GM19023 (cell line): ENCODE results near the gene RNF128.
"Not testable (repeated sequence)": the region's sequence is repeated elsewhere in the genome, so short reads cannot be mapped to it uniquely, and the experiment has no call there.

ENCODE experiments used
- ATAC-seq: cut with Tn5 transposase; IDR thresholded peaks from one replicate; pipeline ENCODE4 v1.9.1; 2021; ENCODE audit warnings: mild to moderate bottlenecking, moderate library complexity; ENCODE audit not compliant: unreplicated experiment

Gene RNF128

DNA sequence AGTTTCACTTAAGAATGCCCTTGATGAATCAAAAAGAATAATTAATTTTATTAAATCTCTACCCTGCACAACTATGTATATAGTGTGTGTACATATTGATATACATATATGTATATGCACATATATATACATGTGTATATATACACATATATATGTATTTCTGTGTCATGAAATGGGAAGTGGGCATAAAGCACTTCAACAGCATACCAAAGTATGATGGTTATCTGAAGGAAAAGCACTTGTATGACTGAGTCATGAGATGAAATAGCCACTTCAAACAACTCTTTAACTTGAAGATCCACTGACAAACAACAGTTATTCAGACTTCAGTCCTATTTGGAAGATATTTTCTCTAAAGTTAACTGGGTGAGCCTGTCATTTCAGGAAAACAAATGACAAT, 16.3 kb downstream of the RNF128 start:
- ATAC-seq = no peak

DNA sequence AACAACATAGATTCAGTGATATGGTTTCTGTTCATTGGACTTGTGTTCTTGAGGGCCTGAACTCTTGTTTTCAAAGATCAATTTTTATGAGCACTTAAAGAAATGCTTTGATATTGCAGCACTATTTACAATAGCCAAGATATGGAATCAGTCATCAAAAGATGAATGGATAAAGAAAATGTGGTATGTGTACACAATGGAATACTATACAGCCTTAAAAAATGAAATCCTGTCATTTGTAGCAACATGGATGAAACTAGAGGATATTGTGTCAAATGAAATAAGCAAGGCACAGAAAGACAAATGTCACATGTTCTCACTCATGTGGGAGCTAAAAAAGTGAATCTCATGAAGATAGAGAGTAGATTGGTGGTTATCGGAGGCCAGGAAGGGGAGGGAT, 21.9 kb downstream of the RNF128 start:
- ATAC-seq = no peak

DNA sequence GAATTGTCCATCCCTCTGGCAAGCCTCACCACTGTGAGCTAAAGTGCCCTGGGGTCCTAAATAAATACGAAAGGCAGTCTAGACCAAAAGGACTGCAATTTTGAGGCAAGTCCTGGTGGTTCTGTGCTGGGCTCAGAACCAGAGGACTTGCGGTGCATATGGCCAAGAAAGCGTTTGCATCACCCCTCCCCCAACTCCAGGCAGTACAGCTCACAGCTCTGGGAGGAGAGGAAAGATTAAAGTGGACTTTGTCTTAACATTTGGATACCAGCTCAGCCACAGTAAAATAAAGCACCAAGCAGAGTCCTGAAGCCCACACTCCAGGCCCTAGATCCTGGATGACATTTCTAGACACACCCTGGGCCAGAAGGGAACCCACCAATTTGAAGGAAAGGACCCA, 24.9 kb downstream of the RNF128 start:
- no peak for ATAC-seq

DNA sequence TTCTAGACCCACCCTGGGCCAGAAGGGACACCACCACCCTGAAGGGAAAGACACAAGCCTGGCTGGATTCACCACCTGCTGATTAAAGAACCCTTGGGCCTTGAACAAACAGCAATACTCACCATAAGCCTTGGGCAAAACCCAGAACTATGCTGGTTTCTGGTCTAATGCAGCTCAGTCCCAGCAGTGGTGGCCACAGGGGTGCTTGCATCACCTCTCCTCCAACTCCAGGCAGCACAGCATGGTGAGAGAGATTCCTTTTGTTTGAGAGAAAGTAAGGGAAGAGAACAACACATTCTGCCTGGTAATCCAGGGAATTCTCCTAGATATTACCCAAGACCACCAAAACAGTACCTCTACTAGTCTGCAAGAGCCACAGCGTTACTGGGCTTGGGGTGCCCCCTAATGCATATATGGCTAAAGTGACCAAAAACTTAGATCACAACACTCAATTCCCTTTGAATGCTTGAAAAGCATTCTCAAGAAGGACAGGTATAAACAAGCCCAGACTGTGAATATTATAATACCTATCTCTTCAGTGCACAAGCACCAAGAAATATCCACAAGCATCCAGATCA, 25.7 kb downstream of the RNF128 start:
- ATAC-seq = no peak

DNA sequence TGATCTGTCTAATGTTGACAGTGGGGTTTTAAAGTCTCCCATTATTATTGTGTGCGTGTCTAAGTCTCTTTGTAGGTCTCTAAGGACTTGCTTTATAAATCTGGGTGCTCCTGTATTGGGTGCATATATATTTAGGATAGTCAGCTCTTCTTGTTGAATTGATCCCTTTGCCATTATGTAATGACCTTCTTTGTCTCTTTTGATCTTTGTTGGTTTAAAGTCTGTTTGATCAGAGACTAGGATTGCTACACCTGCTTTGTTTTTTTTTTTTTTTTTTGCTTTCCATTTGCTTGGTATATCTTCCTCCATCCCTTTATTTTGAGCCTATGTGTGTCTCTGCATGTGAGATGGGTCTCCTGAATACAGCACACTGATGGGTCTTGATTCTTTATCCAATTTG, 42.8 kb downstream of the RNF128 start:
- not testable (repeated sequence) for ATAC-seq

DNA sequence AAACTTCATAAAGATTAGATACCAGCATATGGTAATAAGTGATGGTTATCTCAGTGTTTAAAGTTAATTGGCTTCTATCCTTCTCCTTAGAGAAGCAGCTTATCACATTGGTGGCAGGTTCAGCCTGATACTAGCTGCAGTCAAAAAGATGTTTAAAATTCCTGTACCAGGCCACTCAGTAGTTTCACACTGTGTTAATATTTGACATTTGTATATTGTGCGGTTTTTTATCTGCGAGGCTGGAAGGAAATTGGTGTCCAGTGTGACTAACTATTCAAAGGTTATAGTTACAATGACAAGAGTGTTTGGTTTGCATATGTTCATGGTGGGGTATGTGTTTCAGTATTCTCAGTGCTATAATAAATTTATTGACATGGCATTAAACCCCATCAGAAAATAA, 48.5 kb downstream of the RNF128 start:
- ATAC-seq = no peak

DNA sequence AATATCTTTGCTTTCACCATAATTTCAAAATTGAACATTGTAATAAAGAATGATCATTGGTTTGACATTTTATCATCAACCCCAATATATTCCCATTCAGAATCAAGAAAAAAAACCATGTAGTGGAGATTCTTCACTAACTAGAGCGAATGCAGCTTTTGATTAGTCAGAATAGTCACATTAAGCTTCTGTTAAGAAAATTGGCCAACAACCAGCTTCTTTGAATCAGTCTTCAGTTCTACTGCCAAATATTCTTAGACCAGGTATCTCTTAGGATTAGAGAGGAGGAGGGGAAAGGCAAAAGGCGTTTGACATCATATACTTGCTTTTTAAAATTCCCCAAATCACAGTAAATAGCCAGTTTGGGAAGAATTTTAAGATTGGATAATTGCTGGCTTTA, 53.8 kb downstream of the RNF128 start:
- ATAC-seq = no peak

DNA sequence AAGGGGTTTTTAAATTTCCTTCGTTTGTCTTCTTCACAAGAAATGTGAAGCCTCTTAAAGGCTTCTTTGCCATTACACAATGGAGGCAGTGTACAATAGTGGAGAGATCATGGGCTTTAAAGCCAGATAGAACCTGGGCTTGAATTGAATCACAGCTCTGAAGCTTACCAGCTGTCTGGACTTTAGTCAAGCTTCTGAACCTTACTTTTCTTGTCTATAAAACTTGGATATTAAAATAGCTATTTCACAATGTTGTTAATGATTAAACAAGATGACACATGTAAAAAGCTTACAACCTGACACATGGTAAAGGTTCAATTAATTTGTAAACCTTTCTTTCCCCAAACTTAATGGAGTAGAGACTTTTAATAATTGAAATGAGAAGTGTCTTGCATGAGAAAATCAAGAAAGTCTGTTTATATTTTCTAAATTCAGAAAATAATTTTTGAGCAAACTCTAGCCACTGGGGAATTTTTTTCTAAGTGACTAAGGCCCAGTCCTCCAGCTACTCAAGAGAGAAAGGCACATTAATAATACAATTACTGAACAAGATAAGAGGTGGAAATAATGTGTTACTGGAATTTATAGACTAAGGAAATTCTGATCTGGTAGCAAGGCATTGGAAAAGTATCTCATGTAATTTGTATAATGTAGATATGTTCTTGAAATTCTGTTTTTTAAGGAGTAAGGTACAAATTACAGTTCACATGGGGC, 54.3 kb downstream of the RNF128 start:
- no peak for ATAC-seq

DNA sequence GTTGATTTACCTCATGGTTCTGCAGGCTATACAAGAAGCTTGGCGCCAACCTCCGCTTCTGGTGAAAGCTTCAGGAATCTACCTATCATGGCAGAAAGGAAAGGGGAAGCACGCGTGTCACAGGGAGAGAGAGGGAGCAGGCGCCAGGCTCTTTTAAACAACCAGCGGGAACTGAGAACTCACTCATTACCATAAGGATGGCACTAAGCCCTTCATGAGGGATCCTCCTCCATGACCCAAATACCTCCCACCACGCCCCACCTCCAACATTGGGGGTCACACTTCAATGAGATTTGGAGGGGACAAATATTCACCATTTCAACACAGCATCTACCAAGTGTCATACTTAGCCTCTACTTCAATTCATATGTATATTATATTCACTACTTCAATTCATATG, 57.2 kb downstream of the RNF128 start:
- ATAC-seq = no peak

DNA sequence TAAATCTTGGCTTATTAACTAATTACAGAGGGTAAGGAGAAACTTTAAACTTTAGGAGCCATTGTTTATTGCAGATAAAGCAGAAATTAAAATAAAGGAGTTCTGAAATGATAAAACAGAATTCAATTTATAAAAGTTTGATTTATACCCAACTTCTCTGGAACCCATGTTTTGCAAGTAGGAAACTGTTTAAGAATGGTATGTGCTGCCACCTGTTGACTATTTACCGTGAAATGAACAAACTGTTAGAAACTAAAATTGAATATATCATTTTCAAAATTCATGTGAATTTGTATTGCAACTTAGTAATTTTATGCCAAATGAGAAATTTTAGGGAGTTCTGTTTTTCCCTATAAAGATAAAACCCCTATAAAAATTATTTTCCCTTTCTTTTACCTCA, 65.0 kb downstream of the RNF128 start:
- no peak for ATAC-seq

DNA sequence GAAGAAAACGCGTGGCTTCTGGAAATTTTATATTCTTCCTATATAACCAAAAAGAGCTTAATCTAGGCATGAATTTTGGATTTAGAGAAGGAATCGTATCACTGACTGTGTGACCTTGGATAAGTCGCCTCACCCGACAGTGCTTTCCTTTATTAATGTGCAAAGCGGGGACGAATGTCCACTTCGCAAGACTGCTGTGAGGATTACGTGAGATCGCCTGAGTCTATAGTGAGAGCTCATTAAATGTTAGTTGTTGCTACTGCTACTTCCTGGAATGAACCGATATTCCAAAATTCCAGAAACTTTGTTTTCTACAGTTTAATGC, 75.5 kb downstream of the RNF128 start:
- ATAC-seq = peak; percentile 28

DNA sequence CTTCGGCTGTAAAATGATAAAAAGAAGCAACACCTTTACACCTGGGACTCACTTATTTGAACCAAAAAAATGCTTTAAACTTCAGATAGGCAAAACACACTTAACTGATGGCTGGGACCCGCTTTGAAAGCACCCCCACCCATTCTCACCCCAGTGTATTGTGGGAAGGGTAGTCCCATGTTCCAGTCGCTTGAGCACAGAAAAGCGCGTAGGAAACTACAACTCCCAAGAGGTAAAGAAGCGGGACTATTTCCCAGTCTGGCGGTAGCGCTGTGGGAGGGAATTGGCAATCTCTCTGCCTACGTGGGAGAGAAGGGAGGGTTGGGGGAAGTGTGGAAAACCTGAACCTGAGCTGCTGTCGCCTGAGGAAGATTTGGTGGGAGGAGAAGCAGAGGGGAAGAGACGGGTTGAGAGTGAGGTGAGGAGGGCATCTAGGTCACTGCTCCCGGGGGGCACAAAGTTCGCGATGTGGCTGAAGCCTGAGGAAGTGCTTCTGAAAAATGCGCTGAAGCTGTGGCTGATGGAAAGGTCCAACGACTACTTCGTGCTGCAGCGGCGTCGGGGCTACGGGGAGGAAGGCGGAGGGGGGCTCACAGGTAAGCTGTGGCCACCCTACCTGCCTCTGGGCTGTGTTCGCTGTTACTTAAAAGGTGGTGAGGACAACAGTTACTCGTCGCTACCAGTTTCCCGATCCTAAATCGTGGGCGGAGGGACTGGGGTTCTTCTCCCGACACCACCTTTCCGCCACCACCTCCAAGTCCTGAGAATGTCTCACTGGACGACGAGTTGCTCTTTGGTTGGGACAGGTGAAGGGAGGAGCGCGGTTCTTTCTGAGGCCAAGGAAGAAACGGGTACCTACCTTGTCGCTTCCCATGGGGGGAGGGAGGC, 76.1 kb downstream of the RNF128 start, which contains the start of gene TBC1D8B:
TBC1D8B (plus strand) TSS at position 286 of the 888 bp plus-strand sequence; CDS start at position 467, 181 bp downstream.
- peak; percentile 89 for ATAC-seq

DNA sequence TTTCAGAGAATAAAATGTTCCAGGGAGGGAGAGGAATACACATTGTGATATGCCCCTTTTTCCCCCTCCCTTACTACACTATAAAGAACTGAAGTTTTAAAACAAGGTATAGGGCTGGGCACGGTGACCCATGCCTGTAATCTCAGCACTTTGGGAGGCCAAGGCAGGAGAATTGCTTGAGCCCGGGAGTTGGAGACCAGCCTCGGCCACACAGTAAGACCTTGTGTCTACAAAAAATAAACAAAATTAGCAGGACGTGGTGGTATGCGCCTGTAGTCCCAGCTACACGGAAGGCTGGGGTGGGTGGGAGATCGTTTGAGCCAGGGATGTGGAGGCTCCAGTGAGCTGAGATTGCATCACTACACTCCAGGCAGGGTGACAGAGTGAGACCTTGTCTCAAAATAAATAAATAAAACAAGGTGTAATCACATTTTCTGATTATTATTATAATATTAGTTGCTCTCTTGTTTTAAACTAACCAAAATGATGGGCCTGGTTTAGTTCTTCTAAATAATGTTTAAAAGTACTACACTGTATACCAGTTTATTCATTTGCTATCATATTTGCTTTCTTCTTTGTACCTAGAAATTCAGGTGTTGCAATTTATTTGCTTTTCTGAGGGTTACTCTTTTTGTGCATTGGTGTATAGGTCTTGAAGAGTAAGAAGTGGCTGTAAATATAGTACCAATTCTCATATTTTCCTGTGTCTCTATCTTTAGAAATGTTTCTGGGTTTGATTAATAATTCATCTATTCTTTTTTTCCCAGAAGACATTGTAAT, 84.8 kb downstream of the RNF128 start:
- no peak for ATAC-seq

DNA sequence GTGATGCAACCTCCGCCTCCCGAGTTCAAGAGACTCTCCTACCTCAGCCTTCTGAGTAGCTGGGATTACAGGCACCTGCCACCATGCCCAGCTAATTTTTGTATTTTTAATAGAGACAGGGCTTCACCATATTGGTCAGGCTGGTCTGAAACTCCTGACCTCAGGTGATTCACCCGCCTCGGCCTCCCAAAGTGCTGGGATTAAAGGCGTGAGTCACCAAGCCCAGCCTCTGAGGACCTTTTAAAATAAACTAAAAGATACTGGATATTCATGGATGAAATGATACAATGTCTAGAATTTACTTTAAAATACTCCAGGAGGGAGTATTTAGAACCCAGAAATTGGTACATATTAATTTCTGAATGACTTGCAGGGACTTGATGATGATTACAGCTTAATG, 86.4 kb downstream of the RNF128 start:
- not testable (repeated sequence) for ATAC-seq

DNA sequence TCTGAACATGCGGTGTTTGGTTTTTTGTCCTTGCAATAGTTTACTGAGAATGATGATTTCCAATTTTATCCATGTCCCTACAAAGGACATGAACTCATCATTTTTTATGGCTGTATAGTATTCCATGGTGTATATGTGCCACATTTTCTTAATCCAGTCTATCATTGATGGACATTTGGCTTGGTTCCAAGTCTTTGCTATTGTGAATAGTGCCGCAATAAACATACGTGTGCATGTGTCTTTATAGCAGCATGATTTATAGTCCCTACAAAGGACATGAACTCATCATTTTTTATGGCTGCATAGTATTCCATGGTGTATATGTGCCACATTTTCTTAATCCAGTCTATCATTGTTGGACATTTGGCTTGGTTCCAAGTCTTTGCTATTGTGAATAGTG, 87.6 kb downstream of the RNF128 start:
- ATAC-seq = not testable (repeated sequence)
